GF-D8 (cell line): ENCODE results near the gene TEPSIN.

Source experiments
- DNase-seq: peaks from one replicate; lab custom pipeline; 2025; lab: John Stamatoyannopoulos, UW

TEPSIN gene

GRCh38 chr17:81267390-81268067 is 28.7 kb upstream of the TEPSIN start:
- peak; percentile 19 for DNase-seq

- no peak for DNase-seq
These were observed 26.7 kb upstream of the TEPSIN start for GRCh38 chr17:81265576-81265975.

- no peak for DNase-seq
These were observed 25.8 kb upstream of the TEPSIN start for GRCh38 chr17:81264640-81265039.

DNA sequence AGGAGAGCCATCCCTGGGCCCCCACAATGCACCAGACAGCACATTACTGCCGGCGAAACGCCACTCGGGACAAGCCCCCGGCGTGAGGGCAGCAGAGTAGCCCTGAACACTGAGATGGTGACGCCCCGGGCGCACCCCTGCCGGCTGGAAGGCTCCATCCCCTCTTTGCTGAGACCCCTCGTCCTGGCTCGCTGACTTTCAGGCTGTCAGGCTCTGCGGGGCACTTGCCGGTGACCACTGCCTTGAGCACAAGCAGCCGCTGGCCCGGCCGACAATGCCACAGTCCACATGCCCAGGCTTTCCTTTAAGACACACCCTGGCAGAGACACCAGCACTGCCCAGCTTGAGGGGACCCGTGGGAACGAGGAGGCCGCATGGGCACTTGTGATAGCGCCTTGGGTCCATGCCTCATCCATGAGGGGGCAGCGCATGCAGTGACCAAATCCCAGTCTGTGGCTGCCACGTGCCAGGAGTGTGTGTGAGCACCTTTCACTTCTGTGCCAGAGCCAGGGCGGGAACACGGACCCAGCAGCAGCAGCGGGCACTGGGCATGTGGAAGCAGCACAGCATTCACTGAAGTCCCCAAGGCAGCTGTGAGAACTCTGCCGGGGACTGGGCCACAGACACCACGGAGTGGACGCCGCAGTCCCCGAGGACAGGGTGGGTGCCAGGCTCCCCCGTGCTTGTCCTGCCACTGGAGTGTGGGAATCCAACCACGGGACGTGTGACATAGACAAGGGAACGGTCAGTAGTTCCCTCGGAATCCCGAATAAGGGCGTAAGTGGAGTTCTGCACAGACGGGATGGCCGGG is 24.7 kb upstream of the TEPSIN start:
- DNase-seq = no peak

- no peak for DNase-seq
These were observed 22.9 kb upstream of the TEPSIN start for GRCh38 chr17:81261582-81262336.

DNA sequence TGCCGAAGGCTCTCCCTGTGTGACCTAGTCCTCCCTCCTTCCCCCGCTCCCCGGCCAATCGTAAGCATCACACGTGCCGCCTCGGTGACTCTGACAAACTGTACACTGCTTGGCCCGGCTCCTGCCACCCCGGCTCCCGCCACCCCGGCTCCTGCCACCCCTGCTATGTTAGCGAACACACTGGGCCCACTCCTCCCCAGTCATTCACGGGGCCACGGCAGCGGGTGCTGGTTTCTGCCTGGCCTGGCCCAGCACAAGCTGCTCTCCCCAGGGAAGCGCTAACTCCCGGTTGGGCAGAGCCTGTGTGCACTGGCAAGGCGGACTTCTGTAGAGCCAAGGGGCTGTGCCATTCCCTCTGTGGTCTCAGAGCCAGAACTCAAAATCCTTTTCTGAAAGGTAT is 22.2 kb upstream of the TEPSIN start:
- no peak for DNase-seq

DNA sequence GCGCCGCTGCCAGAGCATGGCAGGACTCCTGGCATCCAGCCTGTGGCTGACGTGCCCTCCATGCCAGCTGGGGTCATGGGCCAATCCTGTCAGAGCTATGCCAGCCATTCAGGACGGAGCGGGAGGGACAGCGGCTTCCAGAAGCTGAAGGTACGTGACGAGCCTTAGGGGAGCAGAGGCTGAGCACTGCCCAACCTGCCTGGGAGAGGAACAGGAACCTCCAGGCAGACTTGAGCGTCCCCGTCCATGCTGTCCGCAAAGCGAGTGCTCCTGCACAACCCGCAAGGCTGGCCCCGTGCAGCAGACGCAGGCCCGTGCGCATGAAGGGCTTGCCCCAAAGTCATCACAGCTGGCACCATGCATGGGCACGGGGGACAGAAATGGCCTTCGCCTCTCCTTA is 21.8 kb upstream of the TEPSIN start:
- no peak for DNase-seq

DNA sequence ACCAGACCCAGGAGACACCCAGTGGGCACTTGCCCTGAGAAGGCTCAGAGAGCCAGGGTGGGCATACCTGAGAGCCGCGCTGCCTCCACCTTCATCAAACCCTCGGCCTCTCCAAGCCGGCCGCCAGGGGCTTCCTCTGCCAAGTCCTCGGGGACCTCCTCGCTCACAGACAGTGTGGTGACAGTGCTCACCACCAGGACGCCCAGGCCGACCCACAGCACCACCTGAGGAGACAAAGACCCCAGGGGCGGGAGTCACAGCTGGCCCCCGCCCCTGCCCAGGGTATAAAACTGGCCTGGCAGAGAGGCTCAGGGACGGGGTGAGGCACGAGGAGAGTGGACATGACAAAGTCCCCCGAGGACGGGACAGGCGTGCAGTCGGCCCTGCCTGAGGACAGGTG is 21.3 kb upstream of the TEPSIN start:
- no peak for DNase-seq

- no peak for DNase-seq
These were observed 20.3 kb upstream of the TEPSIN start for GRCh38 chr17:81259058-81259605.

GRCh38 chr17:81258292-81258691 is 19.4 kb upstream of the TEPSIN start:
- no peak for DNase-seq

DNA sequence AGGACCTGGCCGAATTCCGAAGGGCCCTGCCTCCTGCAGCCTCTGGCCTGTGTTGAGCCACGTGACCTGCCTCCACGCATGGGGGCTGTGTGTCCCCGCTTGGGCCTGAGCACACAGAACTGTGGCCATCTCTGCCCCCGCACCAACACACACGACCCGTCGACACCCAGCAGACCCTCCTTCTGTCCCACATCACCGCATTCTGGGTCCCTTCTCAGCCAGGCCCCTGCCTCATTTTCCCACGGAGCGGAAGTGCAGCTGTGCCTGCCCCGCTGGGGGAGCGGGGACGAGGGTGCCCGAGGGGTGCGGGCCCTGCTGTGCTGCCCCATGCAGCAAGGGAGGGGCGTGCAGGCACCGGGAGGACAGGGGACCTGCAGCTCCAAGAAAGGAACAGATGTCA is 18.7 kb upstream of the TEPSIN start:
- no peak for DNase-seq

- DNase-seq = no peak
These were observed 17.8 kb upstream of the TEPSIN start for GRCh38 chr17:81256616-81257015.

DNA sequence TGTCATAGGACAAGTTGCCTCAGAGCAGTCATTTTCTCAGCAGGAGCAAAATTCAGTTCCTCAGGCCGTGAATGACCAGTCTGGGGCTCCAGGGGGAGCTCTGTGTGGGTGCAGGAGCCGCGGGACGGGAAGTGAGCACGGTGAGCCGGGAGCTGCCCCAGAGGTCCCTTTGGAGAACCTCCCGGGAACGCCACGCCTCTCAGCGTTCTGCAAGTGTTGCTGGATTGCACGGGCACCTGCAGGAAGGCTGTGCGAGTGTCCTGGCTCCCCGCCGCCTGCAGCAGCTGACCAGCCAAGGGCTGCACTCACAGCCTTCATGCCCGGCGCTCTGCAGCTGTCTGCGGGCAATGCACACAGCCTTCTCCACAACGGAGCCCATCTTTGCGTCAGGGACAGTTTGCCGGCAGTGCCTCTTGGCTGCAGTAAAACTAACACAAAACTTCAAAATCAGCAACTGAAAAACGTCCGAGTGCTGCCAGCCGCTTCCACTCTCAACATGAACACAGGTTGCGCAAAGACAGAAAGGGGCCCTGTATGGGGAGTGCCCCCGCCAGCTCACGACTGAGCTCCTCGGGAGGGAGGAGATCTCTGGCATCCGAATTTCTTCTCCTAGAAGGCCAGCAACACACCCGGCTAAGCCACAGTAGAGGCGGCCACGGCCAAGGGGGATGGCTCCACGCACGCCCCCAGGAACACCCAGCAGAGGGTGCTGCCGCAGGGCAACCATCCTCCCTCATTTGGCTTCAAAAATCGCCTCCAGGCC is 16.3 kb upstream of the TEPSIN start:
- DNase-seq = peak; percentile 49

DNA sequence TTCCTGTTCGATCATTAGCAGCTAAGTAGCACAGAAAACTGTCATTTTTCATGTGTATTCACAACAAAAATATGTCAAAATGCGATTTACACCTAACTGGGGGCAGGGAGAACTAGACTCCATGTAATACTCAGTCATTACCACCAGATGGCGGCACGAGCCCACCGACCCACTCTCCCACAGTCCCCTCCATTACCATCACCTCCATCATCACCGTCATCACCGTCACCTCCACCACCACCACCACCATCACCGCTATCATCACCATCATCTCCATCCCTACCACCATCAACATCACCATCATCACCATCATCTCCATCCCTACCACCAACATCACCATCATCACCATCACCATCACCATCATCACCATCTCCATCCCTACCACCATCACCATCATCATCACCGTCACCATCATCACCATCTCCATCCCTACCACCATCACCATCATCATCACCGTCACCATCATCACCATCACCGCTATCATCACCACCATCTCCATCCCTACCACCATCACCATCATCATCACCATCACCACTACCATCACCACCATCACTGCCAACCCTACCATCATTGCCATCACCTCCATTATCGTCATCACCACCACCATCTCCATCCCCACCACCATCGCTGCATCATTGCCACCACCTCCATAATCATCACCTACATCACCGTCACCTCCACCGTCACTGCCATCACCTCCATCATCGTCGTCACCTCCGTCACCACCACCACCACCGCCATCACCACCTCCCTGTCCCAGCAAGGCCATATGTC is 14.7 kb upstream of the TEPSIN start:
- DNase-seq = no peak

- DNase-seq = no peak
These were observed 14.1 kb upstream of the TEPSIN start for GRCh38 chr17:81252987-81253329.

- no peak for DNase-seq
These were observed 13.6 kb upstream of the TEPSIN start for GRCh38 chr17:81252326-81252986.

- DNase-seq = no peak
These were observed 12.9 kb upstream of the TEPSIN start for GRCh38 chr17:81251709-81252301.

GRCh38 chr17:81251094-81251708 is 12.3 kb upstream of the TEPSIN start:
- DNase-seq = no peak

GRCh38 chr17:81250286-81251093 is 11.6 kb upstream of the TEPSIN start:
- no peak for DNase-seq
